ENCODE measurements around the gene ADAM22. TPM values are rescaled to one million over a fixed set of nuclear protein-coding genes. Genes with fewer than 3 reads are reported as not detected.
A peak's percentile ranks its signal among the peaks of the same experiment; 100 is the strongest.

ADAM22 gene
- total and polyA plus RNA-seq, 10 of the 15 experiments (the other 5 are each of a cell fraction or from before 2014, with no cell fraction given) = 1.4 to 24.5 (median 7.6) TPM

- TF ChIP-seq IRF5 (IDR thresholded peaks at IDR 0.05; ENCODE audit: borderline replicate concordance) (no peak), CBFB (IDR thresholded peaks at IDR 0.05; ENCODE audit: low read depth) (no peak), SRF (IDR thresholded peaks at IDR 0.05; ENCODE audit: low read depth in 2 of 2, low read length in 2 of 2) (no peak), RCOR1 (conservative IDR thresholded peaks at IDR 0.05; ENCODE audit: low read depth, low read length) (no peak), HSF1 (IDR thresholded peaks at IDR 0.05; ENCODE audit: low read depth, low read length) (no peak), HDAC6 (IDR thresholded peaks at IDR 0.05; ENCODE audit: unreplicated experiment) (no peak), IRF3 (IDR thresholded peaks at IDR 0.05) (no peak), SP1 (IDR thresholded peaks at IDR 0.05; ENCODE audit: low read depth, low read length) (no peak), IKZF2 (IDR thresholded peaks at IDR 0.05) (peak; percentile 49 to 77; a peak in 2 of 4 replicates), CEBPB (IDR thresholded peaks at IDR 0.05; ENCODE audit: borderline replicate concordance in 1 of 2, low read depth in 2 of 2, low read length in 2 of 2) (no peak), POU2F2 (IDR thresholded peaks at IDR 0.05; ENCODE audit: borderline replicate concordance, low read depth, low read length) (no peak), KAT2A (conservative IDR thresholded peaks at IDR 0.05; ENCODE audit: control insufficient read depth, low read depth, low read length) (no peak), ASH2L (IDR thresholded peaks at IDR 0.05; ENCODE audit: borderline replicate concordance, low read depth) (no peak), ZBTB11 (CRISPR knock-in tag; IDR thresholded peaks at IDR 0.05) (no peak), BMI1 (IDR thresholded peaks at IDR 0.05; ENCODE audit: borderline replicate concordance) (peak; percentile 66; the same call in 1 of the 2 replicates), SREBF1 (IDR thresholded peaks at IDR 0.05; ENCODE audit: low read length) (no peak), ZZZ3 (IDR thresholded peaks at IDR 0.05; ENCODE audit: control insufficient read depth, insufficient read length, low read depth) (no peak), SPI1 (IDR thresholded peaks at IDR 0.05; ENCODE audit: borderline replicate concordance, insufficient read depth, low read depth, low read length) (peak; percentile 92), YY1 (IDR thresholded peaks at IDR 0.05; ENCODE audit: low read depth, low read length) (no peak), PML (IDR thresholded peaks at IDR 0.05; ENCODE audit: low read length) (no peak), IRF4 (IDR thresholded peaks at IDR 0.05; ENCODE audit: low read depth, low read length) (no peak), ATF3 (IDR thresholded peaks at IDR 0.05; ENCODE audit: borderline replicate concordance, extremely low read depth, low read depth, low read length) (no peak), NR2C2 (IDR thresholded peaks at IDR 0.05; ENCODE audit: borderline replicate concordance, control insufficient read depth, insufficient read length, low read depth) (no peak), SREBF2 (IDR thresholded peaks at IDR 0.05; ENCODE audit: low read length) (no peak), ESRRA (IDR thresholded peaks at IDR 0.05; ENCODE audit: low read length) (no peak), SMC3 (IDR thresholded peaks at IDR 0.05; ENCODE audit: borderline replicate concordance, low read length) (no peak)
Observed at GRCh38 chr7:88132725-88133124, 198.7 kb downstream of the ADAM22 start (continued).

Measured in GM12878 (cell line).